ENCODE data around the gene RAD50. TPM values are rescaled to one million over a fixed set of nuclear protein-coding genes. Genes with fewer than 3 reads are reported as not detected.

Gene RAD50
- total and polyA plus RNA-seq, 4 experiments from 2014 or later, result 6.9 to 36.2 (median 34.2) TPM

DNA sequence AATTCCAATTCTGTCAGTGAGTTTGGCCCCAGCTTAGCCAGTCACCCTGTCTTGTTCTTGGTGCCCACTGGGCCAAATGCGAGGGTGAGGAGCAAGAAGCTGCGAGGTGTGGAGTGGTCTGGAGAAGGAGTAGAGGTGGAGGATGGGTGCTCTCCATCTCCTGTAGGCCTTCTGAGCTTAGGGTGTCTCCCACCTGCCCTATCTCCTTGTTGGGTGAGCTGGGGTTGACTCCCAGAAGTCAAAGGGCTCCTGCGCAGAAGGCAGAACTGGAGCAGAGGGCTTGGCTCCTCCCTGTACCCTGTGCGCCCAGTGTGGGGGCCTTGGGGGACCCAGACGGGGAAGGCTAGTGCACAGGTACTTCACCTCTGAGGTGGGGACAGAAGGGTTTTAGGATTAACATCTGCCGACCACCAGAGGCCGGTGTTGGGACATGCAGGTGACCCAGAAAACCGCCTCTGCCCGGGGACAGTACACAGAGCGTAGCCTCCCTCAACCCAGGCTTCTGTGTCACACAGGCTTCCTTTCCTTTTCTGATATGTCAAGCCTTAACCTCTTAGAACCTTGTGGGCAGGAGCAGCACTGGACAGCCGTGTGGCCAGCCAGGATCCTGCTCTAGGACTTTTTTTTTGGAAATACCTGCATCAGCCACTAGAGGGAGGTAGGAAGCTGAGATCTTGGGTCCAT, 30.3 kb upstream of the RAD50 start:
- Histone ChIP-seq H3K4me1 (ENCODE audit: insufficient read depth, low read length) (peaks cover 16% of the 10 kb centered on the region), H3K27ac (ENCODE audit: low read depth, low read length) (no peak overlapping the region), H3K36me3 (ENCODE audit: insufficient read depth, low read length) (no peaks in the 10 kb centered on the region), H3K27me3 (ENCODE audit: insufficient read depth, low read length) (no peaks in the 10 kb centered on the region), H3K4me3 (ENCODE audit: low read length in 2 of 2) (no peak overlapping the region), H3K9me3 (ENCODE audit: control insufficient read depth in 1 of 2, low read length in 2 of 2) (no peaks in the 10 kb centered on the region)
- Mint-ChIP-seq H3K27ac (no peak overlapping the region), H3K27me3 (peaks cover 0 to 1% of the 10 kb centered on the region in 2 donors), H3K9me3 (no peaks in the 10 kb centered on the region), H3K4me1 (peaks cover 8 to 15% (median 13%) of the 10 kb centered on the region in 4 donors), H3K4me3 (peak overlapping the region in 2 of 8 donors; percentile 57 to 60), H3K36me3 (no peaks in the 10 kb centered on the region)
- intact Hi-C loops (cut with micrococcal nuclease), result loop anchor here (1.0 to 10.0 kb wide), 5 partner anchors 30 to 358 kb away; partner anchors contain the start of gene RAD50
- POLR2A ChIA-PET (ENCODE audit: partially characterized antibody), result interaction anchor here (0.5 kb wide), 1 partner anchor 45 kb away, joined by 3 read pairs; no protein-coding TSS in a partner anchor
- CTCF ChIA-PET (ENCODE audit: partially characterized antibody), result interaction anchor here (0.5 to 3.7 kb wide), 40 partner anchors 11 to 362 kb away, joined by 3 to 47 read pairs (median 4); partner anchors contain the start of genes GDF9, RAD50 and UQCRQ
- DNase-seq, result peak; percentile 43 to 63 (median 49)

DNA sequence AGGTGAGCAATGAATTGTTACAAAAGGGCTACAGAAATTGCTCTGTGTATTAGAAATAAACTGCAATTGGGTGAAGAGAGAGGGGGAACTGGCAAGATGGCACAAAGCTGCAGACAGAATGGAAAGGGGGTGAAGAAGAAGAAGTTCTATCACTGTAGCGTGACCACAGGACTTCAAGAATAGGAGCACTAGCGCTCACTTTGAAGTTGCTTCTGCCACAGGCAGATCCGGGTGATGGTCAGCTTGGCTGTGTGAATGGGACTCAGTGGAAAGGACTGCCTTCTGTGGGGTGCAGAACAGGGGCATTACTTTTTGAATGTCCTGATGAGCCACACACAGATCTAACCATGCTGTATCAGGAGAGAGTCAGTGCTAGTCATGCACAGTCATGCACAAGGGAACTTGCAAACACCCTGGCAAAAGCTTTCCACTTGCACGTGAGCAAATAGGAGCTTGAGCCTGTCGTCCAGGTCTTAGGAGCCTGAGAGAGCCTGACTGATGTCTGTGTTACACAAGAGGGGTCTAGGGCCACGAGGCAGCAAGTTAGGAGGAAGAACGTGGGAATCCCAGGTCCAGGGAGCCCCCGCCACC, 29.7 kb upstream of the RAD50 start:
- CTCF ChIA-PET (ENCODE audit: partially characterized antibody), result interaction anchor here (0.5 to 3.7 kb wide), 37 partner anchors 10 to 1848 kb away, joined by 3 to 47 read pairs (median 5); partner anchors contain the start of gene RAD50
- POLR2A ChIA-PET (ENCODE audit: partially characterized antibody), result no interaction called here
- Histone ChIP-seq H3K4me3 (ENCODE audit: low read length in 2 of 2) (no peak overlapping the region), H3K27ac (ENCODE audit: low read depth, low read length) (no peak overlapping the region), H3K27me3 (ENCODE audit: insufficient read depth, low read length) (no peaks in the 10 kb centered on the region), H3K4me1 (ENCODE audit: insufficient read depth, low read length) (peaks cover 16% of the 10 kb centered on the region), H3K9me3 (ENCODE audit: control insufficient read depth in 1 of 2, low read length in 2 of 2) (no peaks in the 10 kb centered on the region), H3K36me3 (ENCODE audit: insufficient read depth, low read length) (no peaks in the 10 kb centered on the region)
- Mint-ChIP-seq H3K4me3 (no peak overlapping the region), H3K9me3 (no peaks in the 10 kb centered on the region), H3K27me3 (peaks cover 2 to 5% of the 10 kb centered on the region in 2 donors), H3K4me1 (peaks cover 8 to 15% (median 13%) of the 10 kb centered on the region in 4 donors), H3K36me3 (no peaks in the 10 kb centered on the region), H3K27ac (no peak overlapping the region)
- DNase-seq, result no peak
- intact Hi-C loops (cut with micrococcal nuclease), result loop anchor here (1.0 to 10.0 kb wide), 5 partner anchors 29 to 358 kb away; partner anchors contain the start of gene RAD50

DNA sequence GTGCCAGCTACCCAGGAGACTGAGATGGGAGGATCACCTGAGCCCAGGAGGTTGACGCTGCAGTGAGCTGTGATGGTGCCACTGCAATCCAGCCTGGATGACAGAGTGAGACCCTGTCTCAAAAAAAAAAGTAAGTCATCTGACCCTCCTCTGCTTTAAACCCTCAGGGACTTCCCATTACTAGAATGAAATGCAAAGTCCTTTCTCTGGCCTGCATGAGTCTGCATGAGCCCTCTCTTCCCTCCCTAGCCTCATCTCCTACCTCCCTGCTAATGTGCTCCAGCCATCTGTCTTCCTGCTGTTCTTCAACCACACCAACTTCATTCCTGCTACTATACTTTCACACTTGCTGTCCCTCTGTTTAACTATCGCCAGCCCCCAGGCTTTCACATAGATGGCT, 28.8 kb upstream of the RAD50 start:
- no peaks in the 10 kb centered on the region for H3K36me3 ChIP-seq (ENCODE audit: insufficient read depth, low read length)
- H3K9me3 ChIP-seq (ENCODE audit: control insufficient read depth in 1 of 2, low read length in 2 of 2), result no peaks in the 10 kb centered on the region
- H3K27ac Mint-ChIP-seq, result no peak overlapping the region
- CTCF ChIA-PET (ENCODE audit: partially characterized antibody), result interaction anchor here (0.7 to 3.4 kb wide), 16 partner anchors 9 to 360 kb away, joined by 3 to 47 read pairs (median 5); no protein-coding TSS in a partner anchor
- peaks cover 16% of the 10 kb centered on the region for H3K4me1 ChIP-seq (ENCODE audit: insufficient read depth, low read length)
- no peaks in the 10 kb centered on the region for H3K9me3 Mint-ChIP-seq
- H3K4me3 ChIP-seq (ENCODE audit: low read length in 2 of 2), result no peak overlapping the region
- no peaks in the 10 kb centered on the region for H3K36me3 Mint-ChIP-seq
- no peak overlapping the region for H3K4me3 Mint-ChIP-seq
- POLR2A ChIA-PET (ENCODE audit: partially characterized antibody), result no interaction called here
- intact Hi-C loops (cut with micrococcal nuclease), result loop anchor here (10.0 kb wide), 2 partner anchors 87 to 357 kb away; no protein-coding TSS in a partner anchor
- H3K27me3 ChIP-seq (ENCODE audit: insufficient read depth, low read length), result no peaks in the 10 kb centered on the region
- peaks cover 2 to 7% of the 10 kb centered on the region in 2 donors for H3K27me3 Mint-ChIP-seq
- no peak for DNase-seq
- no peak overlapping the region for H3K27ac ChIP-seq (ENCODE audit: low read depth, low read length)
- peaks cover 8 to 15% (median 13%) of the 10 kb centered on the region in 4 donors for H3K4me1 Mint-ChIP-seq

DNA sequence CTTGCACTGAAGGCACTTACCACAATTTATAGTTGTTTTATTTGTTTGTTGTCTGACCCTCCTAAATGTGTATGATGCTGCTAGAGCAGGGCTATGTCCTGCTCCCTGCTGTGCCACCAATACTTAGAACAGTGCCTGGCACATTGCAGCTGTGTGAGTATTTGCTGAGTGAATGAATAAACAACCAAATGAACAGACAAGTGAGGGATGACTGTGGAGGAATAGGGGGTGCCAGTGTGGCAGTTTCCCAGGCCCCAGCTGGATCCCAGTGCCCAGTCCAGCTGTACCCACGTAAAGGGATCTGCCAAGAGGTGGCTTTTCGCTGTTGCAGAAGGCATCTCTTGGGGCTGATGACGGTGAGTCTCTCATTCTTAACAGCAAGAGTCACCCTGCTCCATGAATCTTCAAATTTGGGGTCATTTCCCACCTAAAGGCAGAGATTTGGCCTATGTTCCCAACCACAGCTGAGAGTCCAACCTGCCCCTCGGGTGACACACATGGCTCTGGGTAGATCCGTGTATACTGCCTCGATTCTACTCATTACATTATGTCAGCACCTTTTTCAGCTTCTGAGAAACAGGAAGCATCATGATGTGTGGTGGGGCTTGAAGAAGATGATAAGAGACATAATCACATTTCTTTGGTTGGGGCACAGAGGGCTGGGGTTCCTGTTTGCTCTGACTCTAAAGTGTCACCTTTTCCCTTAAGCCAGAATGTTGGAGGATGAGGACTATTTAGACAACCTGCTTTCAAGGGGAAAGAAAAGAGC, 27.7 kb upstream of the RAD50 start:
- H3K9me3 Mint-ChIP-seq, result no peaks in the 10 kb centered on the region
- H3K4me1 Mint-ChIP-seq, result peaks cover 8 to 15% (median 13%) of the 10 kb centered on the region in 4 donors
- intact Hi-C loops (cut with micrococcal nuclease), result loop anchor here (10.0 kb wide), 2 partner anchors 86 to 356 kb away; no protein-coding TSS in a partner anchor
- H3K27ac Mint-ChIP-seq, result peak overlapping the region in 3 of 7 donors; percentile 33 to 58 (median 43)
- no peak overlapping the region for H3K27ac ChIP-seq (ENCODE audit: low read depth, low read length)
- no peaks in the 10 kb centered on the region for H3K27me3 ChIP-seq (ENCODE audit: insufficient read depth, low read length)
- H3K36me3 ChIP-seq (ENCODE audit: insufficient read depth, low read length), result no peaks in the 10 kb centered on the region
- CTCF ChIA-PET (ENCODE audit: partially characterized antibody), result interaction anchor here (0.9 kb wide), 1 partner anchor 28 kb away, joined by 3 read pairs; the partner anchor contains the start of gene RAD50
- no peaks in the 10 kb centered on the region for H3K36me3 Mint-ChIP-seq
- no peak overlapping the region for H3K4me3 ChIP-seq (ENCODE audit: low read length in 2 of 2)
- POLR2A ChIA-PET (ENCODE audit: partially characterized antibody), result interaction anchor here (0.9 kb wide), 1 partner anchor 28 kb away, joined by 3 read pairs; the partner anchor contains the start of gene RAD50
- no peaks in the 10 kb centered on the region for H3K9me3 ChIP-seq (ENCODE audit: control insufficient read depth in 1 of 2, low read length in 2 of 2)
- H3K4me3 Mint-ChIP-seq, result peak overlapping the region in 2 of 8 donors; percentile 11 to 63
- peaks cover 16% of the 10 kb centered on the region for H3K4me1 ChIP-seq (ENCODE audit: insufficient read depth, low read length)
- H3K27me3 Mint-ChIP-seq, result peaks cover 2 to 7% of the 10 kb centered on the region in 2 donors
- DNase-seq, result peak in 1 of 5 donors; percentile 9

DNA sequence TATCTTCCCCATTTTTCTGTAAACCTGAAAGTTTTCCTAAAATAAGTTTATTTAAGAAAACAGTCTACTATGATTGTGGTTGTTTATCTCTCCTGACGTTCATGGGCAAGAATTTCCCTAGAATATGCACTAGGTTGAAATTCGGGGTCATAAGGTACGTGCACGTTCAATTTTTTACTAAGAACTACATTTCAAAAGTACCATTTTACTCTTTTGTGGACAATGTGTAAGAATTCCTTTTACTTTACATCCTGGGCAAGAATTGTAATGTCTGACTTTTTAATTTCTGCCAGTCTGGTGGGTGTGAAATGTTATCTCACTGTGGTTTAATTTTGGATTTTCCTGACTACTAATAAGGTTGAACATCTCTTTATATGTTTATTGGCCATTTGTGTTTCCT, 25.8 kb upstream of the RAD50 start:
- H3K4me3 ChIP-seq (ENCODE audit: low read length in 2 of 2), result no peak overlapping the region
- H3K27me3 Mint-ChIP-seq, result peaks cover 6 to 8% of the 10 kb centered on the region in 2 donors
- no peaks in the 10 kb centered on the region for H3K36me3 ChIP-seq (ENCODE audit: insufficient read depth, low read length)
- ChIA-PET POLR2A (ENCODE audit: partially characterized antibody) (no interaction called here), CTCF (ENCODE audit: partially characterized antibody) (no interaction called here)
- H3K4me1 Mint-ChIP-seq, result peaks cover 8 to 15% (median 12%) of the 10 kb centered on the region in 4 donors
- H3K9me3 ChIP-seq (ENCODE audit: control insufficient read depth in 1 of 2, low read length in 2 of 2), result no peaks in the 10 kb centered on the region
- no peak overlapping the region for H3K4me3 Mint-ChIP-seq
- H3K27ac Mint-ChIP-seq, result no peak overlapping the region
- peaks cover 16% of the 10 kb centered on the region for H3K4me1 ChIP-seq (ENCODE audit: insufficient read depth, low read length)
- no peaks in the 10 kb centered on the region for H3K9me3 Mint-ChIP-seq
- H3K27ac ChIP-seq (ENCODE audit: low read depth, low read length), result no peak overlapping the region
- H3K36me3 Mint-ChIP-seq, result no peaks in the 10 kb centered on the region
- no peak for DNase-seq
- intact Hi-C loops (cut with micrococcal nuclease), result no loop called here
- no peaks in the 10 kb centered on the region for H3K27me3 ChIP-seq (ENCODE audit: insufficient read depth, low read length)

DNA sequence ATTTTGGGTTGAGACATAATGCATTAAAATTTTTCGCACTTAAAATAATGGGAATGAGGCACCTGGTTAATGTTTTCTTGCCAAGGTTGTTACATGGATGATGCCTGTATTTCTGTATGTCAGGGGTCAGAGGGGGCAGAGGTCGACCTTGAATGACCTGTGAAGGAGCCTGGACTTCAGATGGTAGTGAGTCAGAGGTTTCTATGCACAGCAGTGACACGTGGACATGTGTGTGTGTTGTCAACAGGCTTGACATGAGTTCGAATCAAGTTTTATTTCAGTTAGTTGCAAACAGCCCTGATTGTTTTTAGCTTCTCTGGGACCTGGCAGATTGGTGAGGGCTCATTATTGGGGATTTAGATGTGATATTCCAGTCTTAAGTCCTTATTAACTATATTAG, 17.1 kb upstream of the RAD50 start:
- H3K4me3 ChIP-seq (ENCODE audit: low read length in 2 of 2), result no peak overlapping the region
- ChIA-PET CTCF (ENCODE audit: partially characterized antibody) (interaction anchor here (1.1 kb wide), 1 partner anchor 12 kb away, joined by 5 read pairs; no protein-coding TSS in a partner anchor), POLR2A (ENCODE audit: partially characterized antibody) (interaction anchor here (0.9 kb wide), 1 partner anchor 9 kb away, joined by 3 read pairs; no protein-coding TSS in a partner anchor)
- H3K4me1 ChIP-seq (ENCODE audit: insufficient read depth, low read length), result no peaks in the 10 kb centered on the region
- Mint-ChIP-seq H3K9me3 (no peaks in the 10 kb centered on the region), H3K4me3 (no peak overlapping the region), H3K36me3 (no peaks in the 10 kb centered on the region), H3K4me1 (no peaks in the 10 kb centered on the region), H3K27me3 (peaks cover 6% of the 10 kb centered on the region in 2 donors), H3K27ac (no peak overlapping the region)
- H3K27ac ChIP-seq (ENCODE audit: low read depth, low read length), result no peak overlapping the region
- intact Hi-C loops (cut with micrococcal nuclease), result no loop called here
- no peaks in the 10 kb centered on the region for H3K9me3 ChIP-seq (ENCODE audit: control insufficient read depth in 1 of 2, low read length in 2 of 2)
- H3K36me3 ChIP-seq (ENCODE audit: insufficient read depth, low read length), result no peaks in the 10 kb centered on the region
- H3K27me3 ChIP-seq (ENCODE audit: insufficient read depth, low read length), result no peaks in the 10 kb centered on the region
- DNase-seq, result no peak

Measured in CD4-positive, alpha-beta memory T cell (primary cell).